Measurements from ENCODE around the gene RNU2-63P.
"Not testable (repeated sequence)": the region's sequence is repeated elsewhere in the genome, so short reads cannot be mapped to it uniquely, and the experiment has no call there.

The RNU2-63P gene

DNA sequence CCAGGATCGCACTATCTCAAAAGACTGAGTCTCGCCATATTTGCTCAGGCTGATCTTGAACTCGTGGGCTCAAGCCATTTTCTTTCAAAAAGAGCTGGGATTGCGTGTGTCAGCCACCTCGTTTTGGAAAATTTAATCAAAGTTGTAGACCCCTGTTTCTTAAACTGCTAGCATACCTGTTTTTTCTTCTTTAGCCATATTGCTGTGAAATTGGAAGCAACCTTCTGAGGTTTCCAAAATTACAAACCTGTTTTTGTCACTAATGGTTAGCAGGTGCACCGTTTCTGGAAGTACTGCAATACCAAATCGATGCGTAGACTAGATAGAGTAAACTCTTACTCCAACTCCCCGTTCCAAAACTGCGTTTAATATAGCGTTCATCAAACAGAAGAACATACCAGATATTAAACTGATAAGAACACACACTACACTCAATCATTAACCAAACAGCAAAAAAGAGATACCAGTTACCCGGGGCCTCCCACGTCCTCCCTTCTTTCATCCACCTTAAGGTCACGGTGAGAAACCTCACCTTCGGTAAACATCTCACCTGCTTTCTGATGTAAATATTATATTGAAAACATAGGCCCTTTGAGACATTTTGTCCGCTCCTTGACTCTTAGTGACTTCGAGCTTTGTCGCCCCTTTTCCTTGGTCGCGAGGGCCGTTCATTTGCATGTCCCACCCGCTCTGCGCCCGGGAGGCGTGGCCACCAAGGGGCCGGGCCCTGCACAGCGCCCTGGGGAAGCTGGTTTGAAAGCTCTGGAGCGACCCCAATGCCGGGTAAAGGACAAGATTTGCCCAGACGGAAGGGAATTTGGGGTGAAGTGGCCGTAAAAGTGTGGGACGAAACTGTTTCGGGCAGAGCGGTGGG, at the start of gene RNU2-63P:
RNU2-63P (minus strand) TSS at position 462 of the 874 bp plus-strand sequence.
- DNase-seq (ENCODE audit: low spot score), result peak; percentile 91

DNA sequence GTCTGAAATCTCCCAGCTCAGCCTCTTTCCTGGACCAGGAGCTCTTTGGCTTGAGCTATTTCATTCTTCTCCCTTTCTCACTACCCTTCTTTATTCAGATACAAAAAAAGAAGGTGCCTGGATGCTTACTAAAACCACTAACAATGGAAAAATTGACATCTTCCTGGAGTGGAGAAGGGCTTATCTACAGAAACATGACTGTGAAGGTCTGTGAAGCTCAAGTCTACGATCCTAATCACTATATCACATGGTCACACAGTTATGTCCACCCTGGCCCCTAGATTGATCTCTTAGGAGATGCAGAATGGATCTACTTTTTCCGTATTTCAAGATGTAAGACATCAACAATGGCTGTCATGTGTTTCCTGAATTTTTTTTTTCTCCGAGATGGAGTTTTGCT, 44.9 kb upstream of the RNU2-63P start:
- DNase-seq (ENCODE audit: low spot score), result no peak

DNA sequence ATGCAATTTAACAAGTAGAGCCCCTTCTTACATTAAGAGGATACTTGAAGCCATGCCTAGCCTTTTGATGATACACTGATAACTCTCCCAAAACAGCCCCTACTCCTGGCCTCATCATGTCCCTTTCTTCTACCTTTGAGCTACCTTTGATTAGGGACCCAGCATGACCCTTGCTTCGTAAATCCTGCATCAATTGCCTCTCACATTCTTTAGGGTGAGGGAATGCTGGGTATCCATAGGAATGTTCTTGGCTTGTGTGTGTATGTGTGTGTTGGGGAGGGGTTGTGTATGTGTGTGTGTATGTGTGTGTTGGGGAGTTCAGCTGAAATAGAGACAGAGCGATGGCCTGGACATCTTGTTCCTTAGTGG, 44.5 kb upstream of the RNU2-63P start:
- no peak for DNase-seq (ENCODE audit: low spot score)

DNA sequence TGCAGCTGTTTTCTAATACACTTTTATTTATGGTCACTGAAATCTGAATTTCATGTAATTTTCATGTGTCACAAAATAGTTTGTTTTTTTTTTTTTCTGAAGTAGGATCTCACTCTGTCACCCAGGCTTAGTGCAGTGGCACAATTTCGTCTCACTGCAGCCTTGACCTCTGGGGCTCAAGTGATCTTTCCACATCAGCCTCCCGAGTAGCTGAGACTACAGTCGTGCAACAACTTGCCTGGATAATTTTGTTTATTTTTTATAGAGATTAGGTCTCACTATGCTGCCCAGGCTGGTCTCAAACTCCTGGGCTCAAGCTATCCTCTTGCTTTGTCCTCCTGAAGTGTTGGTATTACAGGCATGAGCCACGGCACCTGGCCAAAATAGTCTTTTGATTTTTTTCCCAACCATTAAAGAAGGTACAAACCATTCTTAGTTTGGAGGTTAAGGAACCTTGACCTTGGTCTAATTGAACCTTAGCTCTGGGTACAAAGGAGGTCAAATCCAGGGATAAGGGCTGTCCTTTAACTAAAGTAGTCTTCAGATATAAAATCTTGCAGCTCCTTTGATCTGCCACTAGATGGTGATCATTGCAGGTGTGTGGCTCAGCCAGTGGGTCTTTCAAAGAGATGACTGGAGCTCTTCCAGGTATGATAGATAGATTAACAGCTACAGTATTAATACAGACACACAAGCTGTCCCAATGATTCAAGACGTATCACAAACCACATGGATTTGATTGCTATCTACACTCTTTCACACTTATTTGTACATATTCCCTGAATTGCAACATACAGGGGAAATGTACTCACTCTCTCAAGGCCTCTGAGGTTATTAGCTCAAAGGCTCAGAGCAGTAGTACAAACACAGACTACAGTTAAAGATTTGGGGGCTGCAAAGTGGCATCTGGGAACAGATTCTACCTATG, 43.9 kb upstream of the RNU2-63P start:
- peak; percentile 41 for DNase-seq (ENCODE audit: low spot score)

DNA sequence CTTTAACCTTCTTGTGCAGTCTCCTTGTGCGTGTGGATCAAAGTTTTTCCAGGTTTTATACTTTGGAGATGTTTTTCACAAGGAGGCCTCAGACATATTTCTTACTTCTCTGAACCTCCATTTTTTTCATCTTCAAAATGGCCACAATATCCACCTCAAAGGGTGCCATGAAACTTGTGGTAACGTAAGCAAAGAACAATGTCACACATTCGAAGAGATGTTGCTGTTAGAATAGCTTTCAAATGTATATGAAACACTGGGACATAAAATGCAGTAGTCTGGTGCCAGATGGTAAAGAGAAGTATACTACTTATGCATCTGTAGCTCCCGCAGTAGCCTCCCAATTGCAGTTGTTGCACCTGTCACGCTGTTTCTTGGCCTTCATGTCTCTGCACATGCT, 41.8 kb upstream of the RNU2-63P start:
- no peak for DNase-seq (ENCODE audit: low spot score)

DNA sequence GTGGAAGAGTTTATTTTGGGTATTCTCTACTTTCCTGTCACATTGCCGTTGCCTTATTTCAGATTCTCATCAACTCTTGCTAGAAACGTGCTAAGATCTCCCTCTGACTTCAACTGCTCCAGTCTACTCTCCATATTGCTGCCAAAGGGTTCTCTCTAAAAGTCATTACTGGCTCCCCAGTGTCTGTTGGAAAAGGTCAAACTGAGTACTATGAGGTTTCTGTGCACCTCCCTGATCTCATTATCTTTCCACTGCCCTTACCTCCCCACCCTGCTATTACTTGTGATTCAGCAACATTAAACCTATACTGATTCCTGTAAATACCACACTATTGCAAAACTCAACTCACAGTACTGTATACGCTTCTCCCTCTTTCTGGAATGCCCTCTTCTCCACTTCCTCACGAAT, 41.1 kb upstream of the RNU2-63P start:
- DNase-seq (ENCODE audit: low spot score), result no peak

DNA sequence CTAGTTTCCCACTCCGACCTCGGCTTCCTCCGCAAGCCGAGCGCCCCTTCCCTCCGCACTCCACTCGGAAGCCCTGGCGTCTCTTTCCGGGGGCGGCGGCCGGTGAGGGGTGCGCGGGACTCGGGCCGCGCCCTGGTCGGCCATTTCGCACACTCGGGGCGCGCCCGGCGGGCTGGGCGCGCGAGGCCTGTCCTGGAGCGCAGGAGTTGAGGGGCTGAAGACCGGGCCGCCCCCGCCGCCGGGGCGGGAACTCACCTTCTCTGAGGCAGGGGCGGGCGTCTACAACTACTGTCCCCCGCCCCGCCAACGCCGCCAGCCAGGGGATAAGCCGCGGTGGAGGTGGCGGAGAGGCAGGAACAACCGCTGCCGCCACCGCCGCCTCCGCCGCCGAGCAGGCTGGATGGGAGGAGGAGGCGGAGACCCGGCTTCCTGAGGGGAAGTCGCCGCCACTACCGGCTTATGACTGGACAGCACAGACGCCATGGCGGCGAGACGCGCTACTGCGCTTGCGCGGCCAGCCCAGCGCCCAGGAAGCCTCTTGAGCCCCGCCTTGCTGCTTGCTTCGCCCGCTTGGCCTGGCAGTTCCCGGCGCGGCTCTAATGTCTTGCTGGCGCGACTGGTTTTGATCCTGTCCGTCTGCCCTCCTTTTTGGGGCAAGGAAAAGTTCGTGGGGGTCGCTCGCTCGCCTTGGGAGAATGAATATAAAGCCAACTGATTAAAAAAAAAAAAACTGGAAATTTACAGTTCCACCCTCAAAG, 39.2 kb upstream of the RNU2-63P start, which contains the start of gene KRCC1:
KRCC1 (minus strand) TSS at position 413 of the 758 bp plus-strand sequence. CDS start 27,220 bp downstream, outside the sequence.
- peak; percentile 96 for DNase-seq (ENCODE audit: low spot score)

DNA sequence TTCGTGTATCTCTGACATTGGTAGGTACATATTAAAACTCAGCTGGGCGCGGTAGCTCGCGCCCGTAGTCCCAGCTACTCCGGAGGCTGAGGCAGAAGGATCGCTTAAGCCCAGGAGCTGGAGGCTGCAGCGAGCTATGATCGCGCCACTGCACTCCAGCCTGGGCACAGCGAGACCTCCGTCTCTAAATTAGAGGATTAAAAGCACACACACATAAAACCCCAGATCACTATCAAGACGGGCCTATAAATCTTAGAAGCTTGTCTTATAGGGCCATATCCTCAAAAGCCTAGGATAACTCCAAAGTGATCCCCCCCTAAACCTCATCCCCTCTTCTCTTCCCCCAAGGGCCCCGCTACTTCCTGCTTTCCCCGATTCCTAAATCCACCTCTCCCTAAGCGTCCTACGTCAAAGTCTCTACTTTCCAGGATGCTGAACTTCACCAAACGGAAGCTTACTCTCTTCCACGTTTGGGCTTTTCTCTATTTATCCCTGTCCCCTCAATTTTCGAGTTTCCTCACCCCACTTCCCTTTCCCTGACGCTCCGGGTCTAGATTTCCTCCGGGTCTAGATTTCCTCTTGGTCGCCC, 38.5 kb upstream of the RNU2-63P start:
- peak; percentile 32 for DNase-seq (ENCODE audit: low spot score)

DNA sequence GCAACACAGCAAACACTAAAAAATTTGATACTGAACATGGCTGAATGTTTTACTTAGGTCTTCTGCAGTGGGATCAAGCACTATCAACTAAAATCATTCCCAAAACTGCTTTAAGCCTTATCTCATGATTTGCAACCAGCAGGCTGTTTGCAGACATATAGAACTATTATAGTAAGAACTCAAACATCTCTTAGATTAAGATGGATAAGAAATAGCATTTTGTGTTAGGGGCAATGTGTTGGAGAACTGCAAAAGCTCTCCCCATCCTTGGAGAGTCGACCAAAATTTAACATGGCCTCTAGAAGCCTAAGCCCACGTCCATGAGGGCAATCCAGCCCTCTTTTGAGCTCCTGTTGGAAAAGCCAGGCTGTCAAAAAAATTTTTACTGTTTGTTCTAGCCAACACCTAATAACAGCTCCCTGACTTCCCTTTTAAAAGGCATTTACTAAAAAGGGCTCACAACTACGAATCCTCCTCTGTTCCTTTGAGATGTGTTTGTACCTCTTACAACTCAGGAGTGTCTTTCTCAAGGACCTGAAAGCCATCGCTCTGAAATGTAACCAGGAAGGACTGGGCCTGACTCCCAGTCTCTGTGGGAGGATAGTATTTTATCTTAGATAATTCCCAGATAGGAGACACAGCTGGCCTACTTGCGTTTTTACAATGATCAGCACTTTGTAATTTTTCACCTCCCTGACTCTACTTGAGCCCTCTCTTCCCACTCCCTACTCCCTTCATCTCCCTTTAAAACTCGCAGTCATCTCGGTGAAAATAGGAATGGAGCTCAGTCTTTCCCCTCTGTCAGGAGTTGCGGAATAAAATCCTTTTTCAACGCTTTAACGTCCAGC, 37.8 kb upstream of the RNU2-63P start:
- DNase-seq (ENCODE audit: low spot score), result no peak

DNA sequence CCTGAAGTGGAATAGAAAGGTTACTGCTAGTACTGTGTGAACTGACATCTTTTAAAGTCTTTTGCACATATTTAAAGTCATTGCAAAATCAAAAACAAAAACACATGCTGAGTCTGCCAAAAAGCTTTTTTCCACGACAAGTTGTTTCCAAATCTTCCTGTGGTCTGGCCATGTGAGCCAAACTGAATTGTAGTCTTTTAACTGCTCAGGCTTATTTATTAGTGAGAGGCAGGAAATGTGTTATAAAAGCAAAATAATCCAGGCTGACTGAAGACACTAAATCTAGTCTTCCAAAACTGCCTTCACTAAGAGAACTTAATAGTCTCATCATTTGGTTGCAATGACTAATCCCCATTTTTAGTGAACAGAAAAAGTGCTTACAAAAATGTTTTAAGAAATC, 36.9 kb upstream of the RNU2-63P start:
- peak; percentile 9 for DNase-seq (ENCODE audit: low spot score)

DNA sequence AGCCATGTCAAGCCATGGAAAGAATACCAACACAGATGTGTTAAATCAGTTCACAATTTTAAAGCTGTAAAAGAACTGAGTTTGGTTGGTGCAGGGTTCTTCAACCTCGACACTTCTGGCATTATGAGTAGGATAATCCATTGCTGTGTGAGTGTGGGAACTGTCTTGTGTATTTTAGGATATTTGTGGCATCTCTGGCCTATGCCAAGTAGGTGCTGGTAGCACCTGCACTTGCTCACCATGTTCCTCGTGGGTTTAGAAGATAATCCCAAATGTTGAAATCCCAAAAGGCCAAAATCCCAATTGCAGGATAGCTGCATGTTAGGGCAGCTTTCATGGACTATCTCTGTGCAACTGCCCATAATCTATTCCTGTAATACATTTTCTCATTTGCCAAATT, 35.4 kb upstream of the RNU2-63P start:
- no peak for DNase-seq (ENCODE audit: low spot score)

DNA sequence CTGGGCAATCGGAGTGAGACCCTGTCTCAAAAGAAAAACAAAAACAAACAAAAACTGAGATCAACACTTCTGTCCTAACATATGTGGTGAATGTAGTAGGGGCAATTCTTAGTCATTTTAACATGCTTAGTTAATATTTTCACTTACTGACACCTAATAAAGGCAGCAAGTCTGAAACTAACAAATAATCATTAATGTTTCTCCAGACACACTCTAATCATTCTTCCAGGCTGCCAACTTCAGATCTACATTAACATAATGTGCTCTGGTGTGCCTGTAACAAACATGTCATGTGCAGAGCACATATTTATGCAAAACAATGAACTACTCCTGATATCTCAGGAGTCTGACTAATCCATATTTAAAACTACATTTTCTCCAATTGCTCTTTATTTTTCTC, 33.3 kb upstream of the RNU2-63P start:
- DNase-seq (ENCODE audit: low spot score), result no peak

DNA sequence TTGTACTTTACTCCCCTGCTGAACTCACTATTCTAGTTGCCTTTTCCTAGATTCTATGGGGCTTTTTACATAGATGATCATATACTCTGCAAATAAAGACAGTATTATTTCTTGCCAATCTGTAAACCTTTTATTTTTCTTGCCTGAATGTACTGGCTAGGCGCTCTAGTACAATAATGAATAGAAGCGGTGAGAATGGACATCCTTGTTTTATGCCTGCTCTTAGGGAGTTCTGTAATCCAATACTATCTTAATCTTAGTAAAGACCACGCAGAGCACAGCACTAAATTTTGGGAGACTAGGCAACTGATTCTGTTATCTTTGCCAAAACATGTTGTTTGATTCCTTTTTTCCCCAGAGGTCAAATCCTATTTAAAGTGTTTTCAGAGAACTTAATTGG, 32.2 kb upstream of the RNU2-63P start:
- DNase-seq (ENCODE audit: low spot score), result no peak

DNA sequence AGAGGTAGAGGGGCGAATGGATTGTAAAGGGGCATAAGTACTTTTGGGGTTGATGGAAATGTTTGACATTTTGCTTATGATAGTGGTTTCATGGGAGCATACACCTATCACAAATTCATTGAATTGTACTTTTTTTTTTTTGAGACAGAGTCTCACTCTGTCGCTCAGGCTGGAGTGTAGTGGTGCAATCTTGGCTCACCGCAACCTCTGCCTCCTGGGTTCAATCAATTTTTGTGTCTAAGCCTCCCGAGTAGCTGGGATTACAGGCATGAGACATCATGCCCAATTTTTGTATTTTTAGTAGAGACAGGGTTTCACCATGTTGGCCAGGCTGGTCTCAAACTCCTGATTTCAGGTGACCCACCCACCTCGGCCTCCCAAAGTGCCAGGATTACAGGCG, 29.2 kb upstream of the RNU2-63P start:
- DNase-seq (ENCODE audit: low spot score), result not testable (repeated sequence)

DNA sequence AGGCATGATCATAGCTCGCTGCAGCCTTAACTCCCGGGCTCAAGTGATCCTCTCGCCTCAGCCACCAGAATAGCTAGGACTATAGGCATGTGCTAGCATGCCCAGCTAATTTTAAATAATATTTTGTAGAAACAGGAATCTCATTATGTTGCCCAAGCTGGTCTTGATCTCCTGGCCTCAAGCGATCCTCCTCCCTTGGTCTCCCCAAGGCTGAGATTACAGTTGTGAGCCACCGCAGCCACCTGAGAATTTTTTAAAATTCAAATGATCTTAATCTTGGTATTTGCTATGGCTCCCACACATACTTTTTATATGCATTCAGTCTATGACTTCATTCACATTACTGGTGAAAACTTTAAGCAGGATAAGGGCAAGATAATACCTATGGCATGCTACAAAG, 26.1 kb upstream of the RNU2-63P start:
- no peak for DNase-seq (ENCODE audit: low spot score)

DNA sequence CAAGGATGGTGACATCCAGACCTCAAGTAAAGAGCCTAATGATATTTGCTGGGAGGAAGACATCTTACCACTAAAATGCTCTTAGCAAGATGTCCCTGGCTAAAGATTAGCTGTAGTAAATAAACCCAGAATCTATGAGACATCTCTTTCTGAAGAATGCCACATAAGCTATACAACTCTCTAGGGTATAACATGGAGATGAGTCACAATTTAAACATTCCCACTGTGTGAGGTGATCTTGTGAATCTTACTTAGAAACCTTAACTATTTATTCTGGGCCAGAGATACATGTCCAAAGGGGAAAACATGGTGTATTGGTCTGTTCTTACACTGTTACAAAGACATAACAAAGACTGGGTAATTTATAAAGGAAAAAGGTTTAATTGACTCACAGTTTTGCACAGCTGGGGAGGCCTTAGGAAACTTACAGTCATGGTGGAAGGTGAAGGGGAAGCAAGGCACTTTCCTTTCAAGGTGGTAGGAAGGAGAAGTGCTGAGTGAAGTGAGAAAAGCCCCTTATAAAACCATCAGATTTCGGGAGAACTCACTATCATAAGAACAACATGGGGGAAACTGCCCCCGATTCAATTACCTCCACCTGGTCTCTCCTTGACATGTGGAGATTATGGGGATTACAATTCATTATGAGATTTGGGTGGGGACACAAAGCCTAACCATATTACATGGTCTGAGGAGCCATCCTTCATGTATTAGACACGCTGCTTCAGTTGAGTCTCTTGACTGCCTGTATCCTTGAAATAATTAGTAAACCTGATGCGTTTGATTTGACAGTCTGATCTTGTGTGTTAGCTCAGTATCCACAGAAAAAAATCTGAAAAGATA, 22.1 kb upstream of the RNU2-63P start:
- no peak for DNase-seq (ENCODE audit: low spot score)

DNA sequence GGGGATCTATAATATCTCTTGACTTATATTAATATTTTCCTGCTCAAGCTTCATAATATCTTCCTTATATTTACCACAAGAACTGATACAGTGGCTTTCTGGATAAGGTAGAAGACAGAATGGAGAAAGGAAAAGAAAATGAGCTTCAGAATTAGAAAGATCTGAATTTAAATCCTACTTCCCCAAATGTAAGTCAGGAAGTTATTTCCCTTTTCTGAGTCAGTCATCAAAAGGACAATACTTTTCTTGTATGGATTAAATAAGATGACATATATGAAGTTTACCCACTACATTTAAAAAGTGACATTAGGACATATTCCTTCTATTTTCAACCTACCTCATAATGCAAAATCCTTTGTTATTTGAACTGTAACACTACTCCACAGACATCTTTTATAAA, 20.3 kb upstream of the RNU2-63P start:
- DNase-seq (ENCODE audit: low spot score), result no peak

DNA sequence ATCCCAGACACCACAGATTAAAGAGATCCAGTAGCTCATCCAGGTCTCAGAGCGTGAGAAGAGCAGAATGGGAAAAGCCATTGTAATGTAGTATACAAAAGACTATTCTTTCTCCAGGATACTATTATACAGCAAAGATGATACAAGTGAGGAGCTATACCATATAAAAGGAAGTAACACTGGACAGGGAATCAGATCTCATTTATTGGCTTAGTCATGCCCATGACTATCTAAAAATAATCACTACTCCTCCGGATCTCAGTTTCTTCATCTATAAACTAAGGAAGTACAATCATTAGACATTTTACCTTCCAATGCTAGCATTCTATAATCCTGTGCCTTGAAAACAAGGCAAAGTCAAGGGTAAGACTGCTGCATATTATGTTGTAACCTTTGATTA, 19.8 kb upstream of the RNU2-63P start:
- no peak for DNase-seq (ENCODE audit: low spot score)

DNA sequence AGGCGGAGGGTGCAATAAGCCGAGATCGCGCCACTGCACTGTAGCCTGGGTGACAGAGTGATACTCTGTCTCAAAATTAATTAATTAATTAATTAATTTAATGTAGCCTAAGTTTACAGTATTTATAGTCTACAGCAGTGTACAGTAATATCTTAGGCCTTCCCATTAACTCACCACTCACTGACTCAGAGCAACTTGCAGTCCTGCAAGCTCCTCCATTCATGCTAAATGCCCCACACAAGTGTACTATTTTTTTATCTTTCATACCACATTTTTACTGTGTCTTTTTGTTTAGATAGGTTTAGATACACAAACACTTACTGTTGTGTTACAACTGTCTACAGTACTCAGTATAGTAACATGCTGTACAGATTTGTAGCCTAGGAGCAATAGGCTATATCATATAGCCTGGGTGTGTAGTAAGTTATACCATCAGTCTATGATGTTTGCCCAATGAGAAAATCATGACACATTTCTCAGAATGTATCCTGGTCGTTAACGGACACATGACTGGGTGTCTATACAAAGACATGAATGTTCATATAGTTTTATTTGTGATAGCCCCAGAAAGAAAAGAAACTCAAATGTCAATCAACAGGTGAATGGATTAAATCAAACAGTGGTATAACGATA, 15.8 kb upstream of the RNU2-63P start:
- no peak for DNase-seq (ENCODE audit: low spot score)
